T-helper 17 cell (primary cell): ENCODE measurements around the gene FLG. TPM values are rescaled to one million over a fixed set of nuclear protein-coding genes. Genes with fewer than 3 reads are reported as not detected.
"Not testable (repeated sequence)": the region's sequence is repeated elsewhere in the genome, so short reads cannot be mapped to it uniquely, and the experiment has no call there.

Experiments used
- ATAC-seq: fragments of 150-1000 bp; cut with Tn5 transposase; 2 replicates; pipeline ENCODE4 v1.10.0; 2021; ENCODE audit warnings: mild to moderate bottlenecking, moderate library complexity
- DNase-seq, 3 donors: peaks; one replicate each; pipeline versions ENCODE4 v3.0.0 to v3.0.0-alpha.2; 2020 to 2021
- H3K9me3 ChIP-seq: one replicate; pipeline ENCODE4 v1.7.0; 2013; ENCODE audit warnings: low read length, mild to moderate bottlenecking; ENCODE audit not compliant: control insufficient read depth, poor library complexity, severe bottlenecking
- H3K27ac Mint-ChIP-seq: one replicate; pipeline ENCODE4 v1.8.0; 2022; ENCODE audit warnings: mild to moderate bottlenecking, moderate library complexity, mixed read lengths
- H3K27me3 Mint-ChIP-seq: one replicate; pipeline ENCODE4 v1.8.0; 2022; ENCODE audit warnings: mixed read lengths
- H3K36me3 Mint-ChIP-seq: one replicate; pipeline ENCODE4 v1.8.0; 2022; ENCODE audit warnings: low read depth, mixed read lengths
- H3K4me1 Mint-ChIP-seq: one replicate; pipeline ENCODE4 v1.8.0; 2022; ENCODE audit warnings: mild to moderate bottlenecking, mixed read lengths
- H3K4me3 Mint-ChIP-seq: one replicate; pipeline ENCODE4 v1.8.0; 2022; ENCODE audit warnings: mild to moderate bottlenecking, moderate library complexity, mixed read lengths
- total RNA-seq, 4 donors: library from RNA in 2 of 4; stranded (reverse) in 2 of 4; gene quantifications; one replicate each; pipeline ENCODE4 v1.2.3 and lab custom pipeline; 2022 to 2026

The FLG gene
- total RNA-seq, 2 donors from 2014 or later = not detected

GRCh38 chr1:152313319-152313801, 11.7 kb downstream of the FLG start:
- H3K27ac Mint-ChIP-seq = no peak overlapping the region
- H3K9me3 ChIP-seq = no peaks in the 10 kb centered on the region
- no peak for ATAC-seq
- no peak for DNase-seq
- H3K36me3 Mint-ChIP-seq = no peaks in the 10 kb centered on the region
- peaks cover 16% of the 10 kb centered on the region for H3K27me3 Mint-ChIP-seq
- H3K4me1 Mint-ChIP-seq = no peaks in the 10 kb centered on the region
- H3K4me3 Mint-ChIP-seq = no peak overlapping the region

GRCh38 chr1:152312169-152312568, 12.9 kb downstream of the FLG start:
- ATAC-seq, H3K9me3 ChIP-seq, H3K36me3 Mint-ChIP-seq, H3K27ac Mint-ChIP-seq, H3K4me3 Mint-ChIP-seq, H3K4me1 Mint-ChIP-seq, DNase-seq: not testable (repeated sequence)
- H3K27me3 Mint-ChIP-seq = peaks cover 16% of the 10 kb centered on the region

GRCh38 chr1:152309955-152310354, 15.1 kb downstream of the FLG start:
- no peak for ATAC-seq
- no peak overlapping the region for H3K27ac Mint-ChIP-seq
- no peaks in the 10 kb centered on the region for H3K9me3 ChIP-seq
- no peak for DNase-seq
- H3K36me3 Mint-ChIP-seq = no peaks in the 10 kb centered on the region
- H3K4me3 Mint-ChIP-seq = no peak overlapping the region
- peaks cover 16% of the 10 kb centered on the region for H3K27me3 Mint-ChIP-seq
- H3K4me1 Mint-ChIP-seq = no peaks in the 10 kb centered on the region

GRCh38 chr1:152309320-152309901, 15.6 kb downstream of the FLG start:
- H3K4me1 Mint-ChIP-seq, ATAC-seq, H3K27ac Mint-ChIP-seq, DNase-seq, H3K4me3 Mint-ChIP-seq, H3K36me3 Mint-ChIP-seq, H3K9me3 ChIP-seq: not testable (repeated sequence)
- peaks cover 16% of the 10 kb centered on the region for H3K27me3 Mint-ChIP-seq

- not testable (repeated sequence) for H3K4me1 Mint-ChIP-seq, H3K9me3 ChIP-seq, DNase-seq, H3K36me3 Mint-ChIP-seq, ATAC-seq, H3K4me3 Mint-ChIP-seq, H3K27ac Mint-ChIP-seq
- H3K27me3 Mint-ChIP-seq = peaks cover 15% of the 10 kb centered on the region
These were observed 16.3 kb downstream of the FLG start for GRCh38 chr1:152308758-152309157.

- H3K4me1 Mint-ChIP-seq, H3K4me3 Mint-ChIP-seq, H3K27me3 Mint-ChIP-seq, H3K9me3 ChIP-seq, ATAC-seq, H3K27ac Mint-ChIP-seq, H3K36me3 Mint-ChIP-seq, DNase-seq: not testable (repeated sequence)
These were observed 17.1 kb downstream of the FLG start for GRCh38 chr1:152307970-152308369.

- not testable (repeated sequence) for H3K9me3 ChIP-seq, H3K4me3 Mint-ChIP-seq, H3K27ac Mint-ChIP-seq, H3K27me3 Mint-ChIP-seq, DNase-seq, H3K4me1 Mint-ChIP-seq, ATAC-seq, H3K36me3 Mint-ChIP-seq
These were observed 18.9 kb downstream of the FLG start for GRCh38 chr1:152306123-152306522.

GRCh38 chr1:152304773-152305172, 20.3 kb downstream of the FLG start:
- not testable (repeated sequence) for ATAC-seq, H3K27me3 Mint-ChIP-seq, H3K27ac Mint-ChIP-seq, H3K36me3 Mint-ChIP-seq, H3K4me1 Mint-ChIP-seq, H3K9me3 ChIP-seq, DNase-seq, H3K4me3 Mint-ChIP-seq

- not testable (repeated sequence) for H3K27me3 Mint-ChIP-seq, H3K4me1 Mint-ChIP-seq, H3K9me3 ChIP-seq, H3K36me3 Mint-ChIP-seq, H3K4me3 Mint-ChIP-seq, ATAC-seq, DNase-seq, H3K27ac Mint-ChIP-seq
These were observed 21.7 kb downstream of the FLG start for GRCh38 chr1:152303139-152303872.

GRCh38 chr1:152256394-152256793, 68.6 kb downstream of the FLG start:
- H3K27me3 Mint-ChIP-seq, ATAC-seq, H3K4me3 Mint-ChIP-seq, H3K27ac Mint-ChIP-seq, H3K36me3 Mint-ChIP-seq, H3K4me1 Mint-ChIP-seq, H3K9me3 ChIP-seq, DNase-seq: not testable (repeated sequence)

Other genes starting within 250 kb of the FLG start
- gene TCHHL1, start 236.2 kb downstream of the FLG start, total RNA-seq = not detected
- gene TCHH, start 209.8 kb downstream of the FLG start, total RNA-seq = under 1 TPM in 1 of 2 donors, not detected in 1; 0.05 TPM
- gene RPTN, start 166.0 kb downstream of the FLG start, total RNA-seq = not detected
- gene HRNR, start 101.0 kb downstream of the FLG start, total RNA-seq = not detected
- gene FLG2, start 34.8 kb upstream of the FLG start, total RNA-seq = not detected
- not detected for gene CRNN, start 89.0 kb upstream of the FLG start, total RNA-seq
- gene LCE5A, start 185.6 kb upstream of the FLG start, total RNA-seq = not detected
- gene CRCT1, start 189.2 kb upstream of the FLG start, total RNA-seq = not detected
- gene LCE3E, start 241.5 kb upstream of the FLG start, total RNA-seq = not detected